ENCODE data around the gene FGR.

FGR gene

GRCh38 chr1:27569506-27570291, 65.3 kb downstream of the FGR start:
- DNase-seq (ENCODE audit: low read depth in 2 of 2): no peak
- H3K4me3 ChIP-seq (replicated peaks in 1 of 2; ENCODE audit: low read depth in 2 of 2, low read length in 2 of 2): no peak overlapping the region
- TF ChIP-seq CTCF (IDR thresholded peaks at IDR 0.05; ENCODE audit: low read depth, low read length): no peak

GRCh38 chr1:27569088-27569460, 65.9 kb downstream of the FGR start:
- no peak for TF ChIP-seq CTCF (IDR thresholded peaks at IDR 0.05; ENCODE audit: low read depth, low read length)
- H3K4me3 ChIP-seq (replicated peaks in 1 of 2; ENCODE audit: low read depth in 2 of 2, low read length in 2 of 2): no peak overlapping the region
- DNase-seq (ENCODE audit: low read depth in 2 of 2): no peak

- peak overlapping the region in 1 of 2 donors; percentile 28 for H3K4me3 ChIP-seq (replicated peaks in 1 of 2; ENCODE audit: low read depth in 2 of 2, low read length in 2 of 2)
- no peak for TF ChIP-seq CTCF (IDR thresholded peaks at IDR 0.05; ENCODE audit: low read depth, low read length)
These were observed 66.5 kb downstream of the FGR start for GRCh38 chr1:27568300-27569087.

GRCh38 chr1:27567971-27568299, 67.0 kb downstream of the FGR start:
- no peak overlapping the region for H3K4me3 ChIP-seq (replicated peaks in 1 of 2; ENCODE audit: low read depth in 2 of 2, low read length in 2 of 2)

More at GRCh38 chr1:27568300-27569087, 66.5 kb downstream of the FGR start:
- DNase-seq (ENCODE audit: low read depth in 2 of 2): peak; percentile 89 to 94

GRCh38 chr1:27567146-27567526, 67.8 kb downstream of the FGR start:
- DNase-seq (ENCODE audit: low read depth in 2 of 2): no peak
- no peak overlapping the region for H3K4me3 ChIP-seq (replicated peaks in 1 of 2; ENCODE audit: low read depth in 2 of 2, low read length in 2 of 2)
- TF ChIP-seq CTCF (IDR thresholded peaks at IDR 0.05; ENCODE audit: low read depth, low read length): no peak

More at GRCh38 chr1:27567971-27568299, 67.0 kb downstream of the FGR start:
- TF ChIP-seq CTCF (IDR thresholded peaks at IDR 0.05; ENCODE audit: low read depth, low read length): no peak
- DNase-seq (ENCODE audit: low read depth in 2 of 2): no peak

- TF ChIP-seq CTCF (IDR thresholded peaks at IDR 0.05; ENCODE audit: low read depth, low read length): no peak
- no peak for DNase-seq (ENCODE audit: low read depth in 2 of 2)
- H3K4me3 ChIP-seq (replicated peaks in 1 of 2; ENCODE audit: low read depth in 2 of 2, low read length in 2 of 2): no peak overlapping the region
These were observed 68.4 kb downstream of the FGR start for GRCh38 chr1:27566462-27567145.

Measured in cardiac fibroblast (primary cell).